Measurements from ENCODE around the gene ZNF839.
A peak's percentile ranks its signal among the peaks of the same experiment; 100 is the strongest.

ZNF839 gene

GRCh38 chr14:102362545-102363181, 43.1 kb downstream of the ZNF839 start, which contains the start of the genes CINP and TECPR2:
CINP (minus strand) TSS chr14:102362890; CDS start chr14:102362851, 39 bp downstream.
TECPR2 (plus strand) TSS chr14:102362941; CDS start chr14:102376722, 13,781 bp downstream.
- Histone ChIP-seq H3K4me1 (ENCODE audit: control insufficient read depth, insufficient read depth, low read length) (peaks cover 14% of the 10 kb centered on the region), H3K9me3 (ENCODE audit: control insufficient read depth, insufficient read depth, low read depth, low read length) (no peaks in the 10 kb centered on the region), H3K27ac (ENCODE audit: low read depth, low read length) (peak within 1 kb of the TSS; percentile 53; the same call in 1 of the 2 replicates), H3K4me3 (ENCODE audit: low read depth, low read length) (peak within 1 kb of the TSS; percentile 93), H3K9ac (ENCODE audit: low read length) (peak within 1 kb of the TSS; percentile 88), H3K36me3 (ENCODE audit: control insufficient read depth, insufficient read depth, low read length) (peaks cover 13% of the 10 kb centered on the region), H3K27me3 (ENCODE audit: control insufficient read depth, insufficient read depth, low read length) (no peaks in the 10 kb centered on the region)

- Histone ChIP-seq H3K4me3 (ENCODE audit: low read depth, low read length) (peak overlapping the region; percentile 93), H3K27me3 (ENCODE audit: control insufficient read depth, insufficient read depth, low read length) (no peaks in the 10 kb centered on the region), H3K9ac (ENCODE audit: low read length) (peak overlapping the region; percentile 74), H3K36me3 (ENCODE audit: control insufficient read depth, insufficient read depth, low read length) (peaks cover 6% of the 10 kb centered on the region; the same call in 1 of the 2 replicates), H3K27ac (ENCODE audit: low read depth, low read length) (peak overlapping the region; percentile 53; the same call in 1 of the 2 replicates), H3K9me3 (ENCODE audit: control insufficient read depth, insufficient read depth, low read depth, low read length) (no peaks in the 10 kb centered on the region), H3K4me1 (ENCODE audit: control insufficient read depth, insufficient read depth, low read length) (peaks cover 14% of the 10 kb centered on the region)
These were observed 43.8 kb downstream of the ZNF839 start for GRCh38 chr14:102363182-102363943.

GRCh38 chr14:102370305-102370809, 50.8 kb downstream of the ZNF839 start:
- H3K27ac ChIP-seq (ENCODE audit: low read depth, low read length): no peak overlapping the region

GRCh38 chr14:102371361-102371760, 51.8 kb downstream of the ZNF839 start:
- Histone ChIP-seq H3K27ac (ENCODE audit: low read depth, low read length) (no peak overlapping the region), H3K36me3 (ENCODE audit: control insufficient read depth, insufficient read depth, low read length) (peaks cover 5% of the 10 kb centered on the region), H3K4me3 (ENCODE audit: low read depth, low read length) (no peak overlapping the region), H3K4me1 (ENCODE audit: control insufficient read depth, insufficient read depth, low read length) (no peaks in the 10 kb centered on the region), H3K9ac (ENCODE audit: low read length) (no peak overlapping the region), H3K9me3 (ENCODE audit: control insufficient read depth, insufficient read depth, low read depth, low read length) (no peaks in the 10 kb centered on the region), H3K27me3 (ENCODE audit: control insufficient read depth, insufficient read depth, low read length) (no peaks in the 10 kb centered on the region)

More at GRCh38 chr14:102370305-102370809, 50.8 kb downstream of the ZNF839 start:
- Histone ChIP-seq H3K9ac (ENCODE audit: low read length) (no peak overlapping the region), H3K4me1 (ENCODE audit: control insufficient read depth, insufficient read depth, low read length) (no peaks in the 10 kb centered on the region), H3K9me3 (ENCODE audit: control insufficient read depth, insufficient read depth, low read depth, low read length) (no peaks in the 10 kb centered on the region), H3K27me3 (ENCODE audit: control insufficient read depth, insufficient read depth, low read length) (no peaks in the 10 kb centered on the region), H3K36me3 (ENCODE audit: control insufficient read depth, insufficient read depth, low read length) (no peaks in the 10 kb centered on the region; the same call in none of the 2 replicates), H3K4me3 (ENCODE audit: low read depth, low read length) (no peak overlapping the region)

GRCh38 chr14:102373110-102373509, 53.6 kb downstream of the ZNF839 start:
- H3K27me3 ChIP-seq (ENCODE audit: control insufficient read depth, insufficient read depth, low read length): no peaks in the 10 kb centered on the region
- no peak overlapping the region for H3K9ac ChIP-seq (ENCODE audit: low read length)
- no peaks in the 10 kb centered on the region for H3K4me1 ChIP-seq (ENCODE audit: control insufficient read depth, insufficient read depth, low read length)
- H3K36me3 ChIP-seq (ENCODE audit: control insufficient read depth, insufficient read depth, low read length): peaks cover 20% of the 10 kb centered on the region
- H3K27ac ChIP-seq (ENCODE audit: low read depth, low read length): no peak overlapping the region
- H3K9me3 ChIP-seq (ENCODE audit: control insufficient read depth, insufficient read depth, low read depth, low read length): no peaks in the 10 kb centered on the region
- no peak overlapping the region for H3K4me3 ChIP-seq (ENCODE audit: low read depth, low read length)

GRCh38 chr14:102374264-102374663, 54.7 kb downstream of the ZNF839 start:
- H3K36me3 ChIP-seq (ENCODE audit: control insufficient read depth, insufficient read depth, low read length): peaks cover 25% of the 10 kb centered on the region
- no peak overlapping the region for H3K27ac ChIP-seq (ENCODE audit: low read depth, low read length)
- H3K27me3 ChIP-seq (ENCODE audit: control insufficient read depth, insufficient read depth, low read length): no peaks in the 10 kb centered on the region
- H3K9ac ChIP-seq (ENCODE audit: low read length): no peak overlapping the region
- no peaks in the 10 kb centered on the region for H3K4me1 ChIP-seq (ENCODE audit: control insufficient read depth, insufficient read depth, low read length)
- no peaks in the 10 kb centered on the region for H3K9me3 ChIP-seq (ENCODE audit: control insufficient read depth, insufficient read depth, low read depth, low read length)
- H3K4me3 ChIP-seq (ENCODE audit: low read depth, low read length): no peak overlapping the region

GRCh38 chr14:102375119-102375518, 55.6 kb downstream of the ZNF839 start:
- peaks cover 28% of the 10 kb centered on the region for H3K36me3 ChIP-seq (ENCODE audit: control insufficient read depth, insufficient read depth, low read length)
- peak overlapping the region; percentile 17; the same call in 1 of the 2 replicates for H3K27ac ChIP-seq (ENCODE audit: low read depth, low read length)
- no peaks in the 10 kb centered on the region for H3K27me3 ChIP-seq (ENCODE audit: control insufficient read depth, insufficient read depth, low read length)
- H3K9me3 ChIP-seq (ENCODE audit: control insufficient read depth, insufficient read depth, low read depth, low read length): no peaks in the 10 kb centered on the region
- no peaks in the 10 kb centered on the region for H3K4me1 ChIP-seq (ENCODE audit: control insufficient read depth, insufficient read depth, low read length)
- no peak overlapping the region for H3K4me3 ChIP-seq (ENCODE audit: low read depth, low read length)
- H3K9ac ChIP-seq (ENCODE audit: low read length): no peak overlapping the region

GRCh38 chr14:102377696-102378095, 58.1 kb downstream of the ZNF839 start:
- Histone ChIP-seq H3K9ac (ENCODE audit: low read length) (no peak overlapping the region), H3K36me3 (ENCODE audit: control insufficient read depth, insufficient read depth, low read length) (peaks cover 34% of the 10 kb centered on the region), H3K27ac (ENCODE audit: low read depth, low read length) (no peak overlapping the region), H3K4me1 (ENCODE audit: control insufficient read depth, insufficient read depth, low read length) (no peaks in the 10 kb centered on the region), H3K27me3 (ENCODE audit: control insufficient read depth, insufficient read depth, low read length) (no peaks in the 10 kb centered on the region), H3K4me3 (ENCODE audit: low read depth, low read length) (no peak overlapping the region), H3K9me3 (ENCODE audit: control insufficient read depth, insufficient read depth, low read depth, low read length) (no peaks in the 10 kb centered on the region)

GRCh38 chr14:102378830-102379229, 59.3 kb downstream of the ZNF839 start:
- no peak overlapping the region for H3K9ac ChIP-seq (ENCODE audit: low read length)
- no peaks in the 10 kb centered on the region for H3K27me3 ChIP-seq (ENCODE audit: control insufficient read depth, insufficient read depth, low read length)
- no peak overlapping the region for H3K4me3 ChIP-seq (ENCODE audit: low read depth, low read length)
- H3K9me3 ChIP-seq (ENCODE audit: control insufficient read depth, insufficient read depth, low read depth, low read length): no peaks in the 10 kb centered on the region
- H3K36me3 ChIP-seq (ENCODE audit: control insufficient read depth, insufficient read depth, low read length): peaks cover 34% of the 10 kb centered on the region
- H3K4me1 ChIP-seq (ENCODE audit: control insufficient read depth, insufficient read depth, low read length): no peaks in the 10 kb centered on the region
- no peak overlapping the region for H3K27ac ChIP-seq (ENCODE audit: low read depth, low read length)

GRCh38 chr14:102387086-102387485, 67.5 kb downstream of the ZNF839 start:
- Histone ChIP-seq H3K36me3 (ENCODE audit: control insufficient read depth, insufficient read depth, low read length) (peaks cover 7% of the 10 kb centered on the region), H3K27ac (ENCODE audit: low read depth, low read length) (peak overlapping the region; percentile 6; the same call in 1 of the 2 replicates), H3K9me3 (ENCODE audit: control insufficient read depth, insufficient read depth, low read depth, low read length) (no peaks in the 10 kb centered on the region), H3K4me3 (ENCODE audit: low read depth, low read length) (no peak overlapping the region), H3K27me3 (ENCODE audit: control insufficient read depth, insufficient read depth, low read length) (no peaks in the 10 kb centered on the region), H3K4me1 (ENCODE audit: control insufficient read depth, insufficient read depth, low read length) (0 out of 2 replicates have a peak, but pooled peaks cover 3% of the 10 kb centered on the region), H3K9ac (ENCODE audit: low read length) (no peak overlapping the region)

GRCh38 chr14:102389246-102389645, 69.7 kb downstream of the ZNF839 start:
- no peak overlapping the region for H3K27ac ChIP-seq (ENCODE audit: low read depth, low read length)
- peaks cover 7% of the 10 kb centered on the region; the same call in 1 of the 2 replicates for H3K36me3 ChIP-seq (ENCODE audit: control insufficient read depth, insufficient read depth, low read length)
- H3K9me3 ChIP-seq (ENCODE audit: control insufficient read depth, insufficient read depth, low read depth, low read length): no peaks in the 10 kb centered on the region
- H3K4me1 ChIP-seq (ENCODE audit: control insufficient read depth, insufficient read depth, low read length): 0 out of 2 replicates have a peak, but pooled peaks cover 3% of the 10 kb centered on the region
- no peak overlapping the region for H3K4me3 ChIP-seq (ENCODE audit: low read depth, low read length)
- H3K9ac ChIP-seq (ENCODE audit: low read length): no peak overlapping the region
- no peaks in the 10 kb centered on the region for H3K27me3 ChIP-seq (ENCODE audit: control insufficient read depth, insufficient read depth, low read length)
